G401 (cell line): Measurements from ENCODE around the gene TTC9. TPM values are rescaled to one million over a fixed set of nuclear protein-coding genes. Genes with fewer than 3 reads are reported as not detected.

ENCODE experiments used
- DNase-seq: peaks from one replicate; pipeline ENCODE4 v3.0.0-alpha.2; 2015; ENCODE audit warnings: low spot score
- in situ Hi-C: cut with HindIII; loops from 2 replicates; pipeline ENCODE4 v1.10.0; 2016; ENCODE audit warnings: low sequenced_read_pairs, mixed read lengths
- total RNA-seq: library from RNA; depleted of rRNA; stranded (reverse); fragments of >200 nt; shearing (Covaris generic); gene quantifications from 2 replicates; pipeline ENCODE4 v1.2.3, GENCODE V29; 2014; rRNA removed

Gene TTC9
- not detected in 2 replicates for total RNA-seq

DNA sequence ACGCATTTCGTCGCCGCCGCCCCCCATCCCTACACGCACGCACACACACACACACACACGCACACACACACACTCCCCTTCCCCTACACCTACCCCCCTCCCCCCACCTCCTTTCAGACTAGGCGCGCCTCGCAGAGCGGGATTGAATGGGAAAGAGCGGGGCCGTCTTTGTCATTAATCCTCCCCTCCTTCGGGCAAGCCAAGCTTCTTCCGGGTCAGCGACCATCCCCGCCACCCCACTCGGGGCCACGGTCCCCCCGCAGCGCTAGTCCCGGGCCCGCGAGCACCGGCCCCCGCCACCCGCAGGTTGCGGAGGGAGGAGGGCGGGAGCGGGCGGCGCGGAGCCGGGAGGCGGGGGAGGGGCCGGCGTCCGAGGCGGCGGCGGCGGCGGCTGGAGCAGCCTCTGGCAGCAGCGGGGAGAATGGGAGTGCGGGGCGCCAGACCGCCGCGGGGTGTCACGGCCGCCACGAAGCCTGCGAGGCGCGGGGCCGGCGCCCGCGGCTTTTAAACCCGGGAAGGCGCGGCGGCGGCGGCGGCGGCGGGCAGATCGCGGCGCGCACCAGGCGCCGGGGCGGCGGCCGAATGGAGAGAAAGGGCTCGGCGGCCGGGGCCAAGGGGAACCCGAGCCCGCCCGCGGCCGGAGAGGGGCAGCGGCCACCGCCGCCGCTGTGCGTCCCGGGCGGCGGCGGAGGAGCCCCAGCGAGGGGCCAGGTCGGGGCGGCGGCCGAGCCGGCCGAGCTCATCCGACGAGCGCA lies at the start of gene TTC9:
Gene TTC9, plus strand, starts transcription at position 369 of the 755 bp plus-strand sequence. Its CDS starts 214 bp downstream, at position 583.
- in situ Hi-C loops: no loop called here
- peak; percentile 34 for DNase-seq

DNA sequence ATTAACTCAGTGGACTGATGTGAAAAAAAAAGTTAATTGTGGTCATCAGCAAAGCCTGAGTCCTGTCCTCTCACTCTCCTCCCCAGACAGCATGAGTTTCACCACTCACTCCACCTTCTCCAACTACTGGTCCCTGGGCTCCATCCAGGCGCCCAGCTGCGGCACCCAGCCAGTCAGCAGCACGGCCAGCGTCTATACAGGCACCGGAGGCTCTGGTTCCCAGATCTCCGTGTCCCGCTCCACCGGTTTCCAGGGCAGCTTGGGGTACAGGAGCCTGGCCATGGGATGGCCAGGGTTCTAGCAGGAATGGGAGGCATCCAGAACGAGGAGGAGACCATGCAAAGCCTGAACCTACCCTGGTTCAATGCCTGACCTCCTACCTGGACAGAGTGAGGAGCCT lies 47.3 kb upstream of the TTC9 start:
- in situ Hi-C loops: no loop called here

DNA sequence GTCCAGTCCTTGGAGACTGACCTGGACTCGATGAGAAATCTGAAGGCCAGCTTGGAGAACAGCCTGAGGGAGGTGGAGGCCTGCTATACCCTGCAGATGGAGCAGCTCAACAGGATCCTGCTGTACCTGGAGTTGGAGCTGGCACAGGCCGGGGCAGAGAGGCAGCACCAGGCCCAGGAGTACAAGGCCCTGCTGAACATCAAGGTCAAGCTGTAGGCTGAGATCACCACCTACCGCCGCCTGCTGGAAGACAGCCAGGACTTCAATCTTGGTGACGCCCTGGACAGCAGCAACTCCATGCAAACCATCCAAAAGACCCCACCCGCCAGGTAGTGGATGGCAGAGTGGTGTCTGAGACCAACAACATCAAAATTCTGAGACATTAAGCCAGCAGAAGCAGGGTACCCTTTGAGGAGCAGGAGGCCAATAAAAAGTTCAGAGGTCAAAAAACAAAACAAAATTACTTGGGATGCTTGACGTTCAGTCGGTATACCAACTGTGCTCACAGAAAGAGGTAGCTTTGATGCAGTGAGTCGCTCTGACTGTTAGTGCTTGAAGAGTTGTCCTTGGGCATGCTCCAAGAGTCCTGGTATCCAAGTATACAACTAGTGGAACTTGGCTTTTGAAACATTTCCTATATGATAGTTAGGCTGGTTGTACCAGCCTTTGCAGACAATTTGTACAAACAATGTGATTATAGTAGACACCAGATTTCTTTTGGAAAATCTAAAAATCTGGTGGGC lies 46.1 kb upstream of the TTC9 start:
- DNase-seq: no peak
- in situ Hi-C loops: no loop called here

More for the DNA sequence above, 47.3 kb upstream of the TTC9 start:
- DNase-seq: no peak

DNA sequence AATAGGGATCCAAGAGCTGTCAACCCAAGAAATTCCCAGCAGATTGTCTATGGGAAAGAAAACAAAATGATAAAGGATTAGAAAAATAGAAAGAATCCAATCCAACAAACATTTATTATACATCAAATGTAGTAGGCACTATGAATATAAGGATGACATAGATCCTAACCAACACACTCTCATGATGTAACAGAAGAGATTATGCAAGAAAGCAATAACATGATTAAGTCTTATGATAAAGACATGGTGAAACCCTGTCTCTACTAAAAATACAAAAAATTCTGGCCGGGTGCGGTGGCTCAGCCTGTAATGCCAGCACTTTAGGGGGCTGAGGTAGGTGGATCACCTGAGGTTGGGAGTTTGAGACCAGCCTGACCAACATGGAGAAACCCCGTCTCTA lies 44.0 kb upstream of the TTC9 start:
- in situ Hi-C loops: no loop called here

DNA sequence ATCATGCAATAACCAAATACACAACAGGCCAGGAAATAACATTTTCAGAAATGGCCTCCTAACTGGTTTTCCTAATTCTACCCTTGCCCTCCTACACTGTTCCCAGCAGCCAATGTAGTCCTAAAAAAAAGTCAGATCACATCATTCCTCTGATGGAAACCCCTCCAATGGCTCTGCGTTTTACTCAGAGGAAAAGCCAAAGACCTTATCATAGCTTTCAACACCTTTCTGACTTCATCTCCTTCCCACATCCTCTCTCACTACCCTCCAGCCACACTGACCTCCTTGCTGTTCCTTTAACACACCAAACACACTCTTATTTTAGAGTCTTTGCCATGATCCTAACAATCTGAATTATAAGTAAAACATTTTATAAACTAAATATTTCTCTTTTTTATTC lies 42.4 kb upstream of the TTC9 start:
- in situ Hi-C loops: no loop called here
- DNase-seq: no peak

More for the DNA sequence above, 44.0 kb upstream of the TTC9 start:
- DNase-seq: no peak

DNA sequence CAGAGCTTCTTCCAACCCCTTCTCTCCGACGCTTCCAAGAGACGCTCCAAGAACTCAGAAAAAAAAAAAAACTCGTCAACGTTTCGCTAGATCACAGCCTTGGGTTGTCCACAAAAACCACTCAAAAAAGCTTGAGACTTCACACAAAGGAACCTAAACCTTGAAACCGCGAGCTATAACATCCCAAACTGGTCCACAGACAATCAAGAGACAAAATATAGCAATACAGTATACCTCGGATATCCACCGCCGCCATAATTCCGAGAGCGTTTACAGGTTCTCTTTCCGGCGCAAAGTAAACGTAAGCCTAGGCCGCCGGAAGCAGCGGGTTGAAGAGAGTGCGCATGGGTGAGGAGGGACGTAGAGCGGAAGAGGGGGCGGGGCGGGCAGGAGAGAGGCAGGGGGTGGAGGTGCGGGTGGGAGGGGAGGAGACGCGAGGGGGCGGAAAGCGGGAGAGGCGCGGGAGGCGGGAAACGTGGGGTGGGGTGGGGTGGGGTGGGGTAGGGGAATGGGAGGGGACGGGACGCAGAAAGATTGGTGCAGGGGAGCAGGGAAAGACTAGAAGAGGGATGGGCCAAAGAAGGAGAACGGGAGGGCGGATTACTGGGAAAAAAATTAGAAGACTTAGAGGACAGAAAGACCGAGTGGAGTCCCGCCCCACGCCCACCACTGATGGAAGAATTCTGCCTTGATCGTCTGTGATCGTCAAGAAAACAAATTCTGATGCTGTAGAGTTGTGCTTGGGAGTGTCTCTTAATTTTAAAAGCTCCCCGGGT lies 41.1 kb upstream of the TTC9 start, which contains the start of gene MED6:
Gene MED6, minus strand, starts transcription at position 274 of the 776 bp plus-strand sequence. Its CDS starts 18 bp downstream, at position 256.
- in situ Hi-C loops: no loop called here
- DNase-seq: peak; percentile 93

DNA sequence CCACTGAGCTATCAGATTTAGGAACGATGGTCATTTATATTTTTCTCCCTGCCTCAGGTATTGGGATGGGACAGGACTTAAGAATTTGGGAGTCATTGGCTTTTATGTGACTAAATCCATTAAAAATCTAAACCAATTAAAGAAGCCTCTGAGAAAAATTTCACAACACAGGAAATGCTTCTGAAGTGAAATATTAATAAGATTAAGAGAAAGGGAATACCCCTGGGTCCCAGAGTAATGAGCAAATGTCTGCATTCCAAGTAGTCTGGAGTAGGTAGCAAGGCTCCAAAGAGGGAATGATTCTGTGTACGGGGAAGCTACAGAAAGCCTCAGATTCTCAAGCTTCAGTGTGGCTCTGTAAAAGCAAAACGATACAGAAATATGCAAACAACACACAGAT lies 40.6 kb upstream of the TTC9 start:
- in situ Hi-C loops: no loop called here
- no peak for DNase-seq

DNA sequence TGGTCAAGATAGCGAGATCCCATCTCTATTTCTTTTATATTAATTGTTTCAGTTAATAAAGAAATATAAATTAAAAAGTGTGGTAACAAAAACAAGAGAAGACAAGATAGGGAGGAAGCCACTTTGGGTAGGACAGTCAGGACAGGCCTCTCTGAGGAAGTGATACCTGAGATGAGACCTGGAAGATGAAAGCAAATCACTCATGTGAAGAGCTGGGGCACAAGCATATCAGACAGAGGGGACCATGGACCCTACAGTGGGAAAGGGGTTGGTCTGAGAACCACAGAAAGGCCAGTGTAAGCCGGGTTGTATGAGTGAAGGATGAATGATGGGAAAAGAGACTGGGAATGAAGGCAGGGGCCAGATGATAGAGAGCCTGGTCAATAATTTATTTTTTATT lies 39.5 kb upstream of the TTC9 start:
- no peak for DNase-seq
- in situ Hi-C loops: no loop called here

DNA sequence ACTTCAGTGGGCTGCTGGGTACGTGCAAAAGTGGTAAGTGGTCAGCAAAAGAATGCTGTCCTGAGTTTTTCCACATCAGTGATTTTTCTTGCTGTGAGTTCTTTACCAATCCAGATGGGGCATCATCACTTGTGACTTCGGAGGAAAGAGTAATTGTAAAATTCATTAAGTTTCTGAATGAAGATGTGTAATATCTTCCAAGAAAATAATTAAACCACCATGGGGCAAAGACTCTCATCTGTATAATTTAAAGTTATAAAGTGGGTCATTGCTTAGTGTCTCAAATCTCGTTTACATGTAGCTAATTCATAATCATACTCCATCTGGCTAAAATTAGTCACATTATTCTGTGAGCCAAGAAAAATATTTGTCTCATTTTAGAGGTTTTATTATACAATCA lies 30.5 kb upstream of the TTC9 start:
- in situ Hi-C loops: no loop called here

DNA sequence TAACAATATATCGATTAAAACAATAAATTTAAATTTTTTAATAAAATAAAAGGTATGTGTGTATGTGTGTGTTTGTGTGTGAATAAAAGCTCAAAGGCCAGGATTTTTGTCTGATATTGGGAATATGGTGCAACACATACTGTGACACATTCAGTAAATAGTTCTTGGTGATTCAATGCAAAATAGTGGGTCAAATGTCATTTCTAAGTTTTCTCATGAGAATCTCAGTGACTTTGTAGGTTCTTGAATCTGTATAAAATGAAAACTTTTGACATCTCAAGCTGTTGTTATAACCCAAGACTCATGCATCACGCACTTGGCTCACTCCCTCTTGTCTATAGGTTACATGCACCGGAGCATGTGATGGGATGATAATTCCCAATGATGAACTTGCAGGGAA lies 25.1 kb upstream of the TTC9 start:
- in situ Hi-C loops: no loop called here

More for the DNA sequence above, 30.5 kb upstream of the TTC9 start:
- DNase-seq: no peak

DNA sequence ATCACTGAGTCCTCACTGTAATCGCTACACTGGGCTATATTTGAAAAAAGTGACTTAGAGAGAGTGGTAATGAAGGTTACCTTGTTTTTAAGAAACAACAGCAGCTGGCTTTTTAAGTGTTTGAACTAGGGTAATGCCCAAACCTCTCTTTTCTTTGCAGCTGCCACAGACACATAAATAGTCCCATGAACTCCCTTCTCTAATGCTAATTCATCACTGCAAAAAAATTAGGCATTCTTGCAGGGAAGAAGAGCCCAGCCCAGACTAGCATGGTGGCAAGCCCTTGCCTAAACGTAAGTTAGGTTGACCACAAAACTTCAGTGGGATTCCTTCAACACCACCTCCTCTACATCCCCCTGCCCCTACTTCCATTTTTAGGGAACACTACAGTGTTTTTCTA lies 23.4 kb upstream of the TTC9 start:
- in situ Hi-C loops: no loop called here
- DNase-seq: no peak

More for the DNA sequence above, 25.1 kb upstream of the TTC9 start:
- no peak for DNase-seq

DNA sequence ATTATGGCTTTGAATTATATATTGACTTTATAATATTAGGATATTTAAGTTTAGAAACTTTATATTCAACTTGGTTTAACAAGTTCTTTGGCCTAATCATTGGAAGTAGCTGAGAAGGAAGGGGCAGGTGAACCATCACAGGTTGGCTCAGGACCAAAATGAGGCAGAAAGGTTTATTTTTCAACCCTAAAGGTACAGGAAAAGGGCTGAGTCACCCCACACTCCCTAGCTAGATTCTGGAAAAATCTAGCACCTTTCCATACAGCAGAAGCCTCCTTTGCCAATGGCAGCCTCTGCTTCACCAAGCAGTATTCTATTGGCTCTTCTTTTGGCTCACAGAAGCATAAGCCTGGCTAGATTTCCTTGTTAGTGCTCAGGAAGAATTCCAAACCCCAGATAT lies 22.0 kb upstream of the TTC9 start:
- no peak for DNase-seq
- in situ Hi-C loops: no loop called here

DNA sequence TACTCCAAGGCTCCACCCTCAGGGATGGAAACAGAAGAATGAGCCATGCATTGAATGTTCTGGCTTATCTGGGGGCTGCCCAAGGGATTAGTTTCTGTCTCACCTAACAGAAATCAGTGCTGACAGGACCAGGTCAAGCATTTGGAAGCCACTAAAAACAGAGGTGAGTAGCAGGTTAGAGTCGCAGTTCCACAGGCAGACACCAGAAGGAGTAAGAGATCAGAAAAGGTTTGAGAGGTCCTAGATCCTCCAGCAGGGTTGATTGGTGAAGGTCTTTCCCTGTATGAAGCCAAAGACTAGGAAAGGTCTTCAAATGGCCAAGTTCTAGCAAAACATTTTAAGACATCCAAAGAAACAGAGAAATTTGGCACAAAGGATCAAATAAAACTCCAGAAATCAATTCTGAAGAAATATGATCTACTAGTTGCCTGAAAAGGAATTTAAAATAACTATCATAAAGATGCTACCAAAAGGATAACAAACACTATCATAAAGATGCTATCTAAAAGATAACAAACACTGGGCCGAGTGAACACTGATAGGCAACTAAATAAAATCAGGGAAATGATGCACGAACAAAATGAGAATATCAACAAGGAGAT lies 19.5 kb upstream of the TTC9 start:
- in situ Hi-C loops: no loop called here
- DNase-seq: peak; percentile 25

DNA sequence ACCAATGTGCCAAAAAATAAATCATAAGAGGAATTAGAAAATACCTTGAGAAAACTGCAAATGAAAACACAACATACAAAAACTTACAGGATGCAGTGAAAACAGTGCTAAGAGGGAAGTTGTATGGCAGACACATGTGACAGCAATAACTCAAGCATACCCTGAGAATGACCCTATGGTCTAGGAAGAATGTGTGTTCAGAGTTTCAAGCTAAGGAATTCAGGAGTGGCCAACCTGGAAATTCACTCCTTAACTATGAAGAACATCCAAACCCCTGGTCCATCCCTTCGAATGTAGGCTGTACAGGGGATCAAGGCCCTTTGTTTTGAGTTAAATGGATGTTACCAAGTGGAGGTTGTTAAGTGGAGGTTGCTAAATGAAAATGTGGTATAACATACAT lies 16.7 kb upstream of the TTC9 start:
- in situ Hi-C loops: no loop called here
- DNase-seq: no peak

DNA sequence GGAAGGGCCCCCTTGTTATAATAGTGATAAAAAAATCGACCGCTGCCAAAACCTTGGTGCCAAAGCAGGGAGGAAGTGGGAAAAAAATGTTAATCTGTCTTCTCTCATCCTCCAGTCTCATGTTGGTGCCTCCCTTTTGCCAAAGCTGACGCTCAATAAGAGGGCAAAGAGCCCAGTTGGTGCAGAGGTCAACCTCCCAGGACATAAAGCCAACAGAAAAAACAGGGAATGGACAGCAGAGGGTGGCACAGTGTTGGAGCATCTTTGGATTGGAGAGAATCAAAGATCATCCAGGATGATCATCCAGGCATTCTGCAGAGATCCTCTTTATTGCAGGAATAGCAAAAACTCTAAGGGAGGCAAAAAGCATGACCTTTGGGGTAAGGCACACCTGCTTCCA lies 9.8 kb upstream of the TTC9 start:
- no peak for DNase-seq
- in situ Hi-C loops: no loop called here

DNA sequence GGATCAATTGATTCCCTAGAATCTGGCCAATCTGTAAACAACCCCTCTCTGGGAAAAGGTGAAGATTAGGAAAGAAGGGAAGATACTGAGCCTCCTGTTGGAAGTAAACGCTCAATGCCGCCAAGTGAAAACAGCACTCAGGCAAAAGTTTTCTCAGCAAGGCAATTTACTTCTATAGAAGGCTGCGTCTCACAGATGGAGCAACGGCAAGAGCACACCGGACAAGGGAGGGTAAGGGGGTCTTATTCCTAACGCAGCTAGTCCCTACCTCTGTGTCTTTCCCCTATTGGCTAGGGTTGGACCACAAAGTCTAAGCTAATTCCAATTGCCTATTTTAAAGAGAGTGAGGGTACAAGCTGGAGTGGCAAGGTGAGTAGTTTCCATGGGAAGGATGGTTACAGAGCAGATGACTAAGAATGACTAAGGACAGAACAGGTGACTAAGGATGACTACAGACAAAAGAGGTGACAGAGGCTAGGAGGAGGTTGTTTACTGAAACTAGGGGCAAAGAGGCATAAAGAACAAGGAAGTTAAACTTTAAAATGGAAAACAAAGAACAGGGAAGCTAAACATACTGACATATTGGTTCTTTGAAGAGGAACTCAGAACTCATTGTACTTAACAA lies 5.6 kb upstream of the TTC9 start:
- no peak for DNase-seq
- in situ Hi-C loops: no loop called here

DNA sequence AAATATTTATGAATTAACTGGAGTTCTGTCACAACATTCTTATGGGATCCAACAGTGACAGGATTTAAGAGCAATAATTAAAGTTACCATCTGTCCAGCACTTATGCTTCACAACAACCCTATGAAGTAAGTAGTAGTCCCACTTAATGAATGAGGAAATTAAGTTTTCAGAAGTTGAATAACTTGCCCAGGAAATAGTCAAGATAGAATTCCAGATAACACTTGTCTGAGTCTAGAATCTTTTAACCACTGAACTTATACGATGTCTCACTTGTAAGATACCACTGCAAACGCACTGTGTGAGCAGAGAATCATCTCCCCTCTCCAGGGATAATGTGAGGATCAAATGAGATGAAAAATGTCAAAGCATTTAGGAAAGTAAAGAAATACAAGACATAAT lies 3.3 kb upstream of the TTC9 start:
- no peak for DNase-seq
- in situ Hi-C loops: no loop called here

DNA sequence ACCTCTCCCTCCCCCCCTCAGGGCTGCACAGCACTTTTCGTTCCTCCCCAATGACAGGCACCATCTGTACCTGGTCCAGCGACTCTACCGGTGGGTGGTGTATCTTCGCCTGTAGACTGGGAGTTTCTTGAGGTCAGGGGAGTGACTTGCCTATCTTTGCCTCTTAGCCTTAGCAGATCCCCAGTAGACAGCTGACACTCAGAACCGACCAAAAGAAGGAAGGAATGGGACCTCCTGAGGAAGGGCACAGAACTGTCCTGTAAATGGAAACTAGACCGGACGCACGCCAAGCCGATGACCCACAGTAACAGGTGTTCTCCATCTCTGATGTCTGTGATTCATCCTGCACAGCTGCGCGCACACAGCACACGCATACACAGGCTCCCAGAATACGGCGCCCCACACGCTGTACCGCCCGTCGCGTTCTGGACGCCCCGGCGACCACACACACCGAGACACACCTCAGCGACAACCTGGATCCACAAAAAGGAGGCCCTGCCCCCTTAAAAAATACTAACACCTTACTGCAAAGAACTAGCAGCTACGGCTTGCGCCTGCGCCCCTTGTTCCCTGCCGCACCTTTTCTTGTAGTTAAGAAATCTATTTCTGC lies 673 bp upstream of the TTC9 start:
- in situ Hi-C loops: no loop called here
- peak; percentile 56 for DNase-seq
